HG03097 (cell line): Measurements from ENCODE around the gene ARSB.

Experiments
- ATAC-seq: cut with Tn5 transposase; IDR thresholded peaks from one replicate; pipeline ENCODE4 v1.9.1; 2021; ENCODE audit not compliant: unreplicated experiment, low FRiP score

ARSB gene

GRCh38 chr5:78810098-78810920 is 174.8 kb downstream of the ARSB start:
- ATAC-seq: no peak

- ATAC-seq: no peak
These were observed 175.7 kb downstream of the ARSB start for GRCh38 chr5:78809444-78809843.

GRCh38 chr5:78808818-78809217 is 176.3 kb downstream of the ARSB start:
- ATAC-seq: no peak

- ATAC-seq: no peak
These were observed 176.7 kb downstream of the ARSB start for GRCh38 chr5:78808380-78808779.

GRCh38 chr5:78806544-78806943 is 178.6 kb downstream of the ARSB start:
- ATAC-seq: no peak

- no peak for ATAC-seq
These were observed 179.5 kb downstream of the ARSB start for GRCh38 chr5:78805474-78806124.

GRCh38 chr5:78804995-78805394 is 180.1 kb downstream of the ARSB start:
- no peak for ATAC-seq

GRCh38 chr5:78803941-78804340 is 181.2 kb downstream of the ARSB start:
- ATAC-seq: no peak

- no peak for ATAC-seq
These were observed 181.8 kb downstream of the ARSB start for GRCh38 chr5:78803353-78803752.

GRCh38 chr5:78801413-78801812 is 183.7 kb downstream of the ARSB start:
- ATAC-seq: no peak

- ATAC-seq: no peak
These were observed 185.7 kb downstream of the ARSB start for GRCh38 chr5:78799266-78800017.

GRCh38 chr5:78798673-78799029 is 186.5 kb downstream of the ARSB start:
- no peak for ATAC-seq

GRCh38 chr5:78797936-78798672 is 187.0 kb downstream of the ARSB start:
- ATAC-seq: no peak

GRCh38 chr5:78795757-78796156 is 189.4 kb downstream of the ARSB start:
- no peak for ATAC-seq

- no peak for ATAC-seq
These were observed 190.4 kb downstream of the ARSB start for GRCh38 chr5:78794693-78795215.

- no peak for ATAC-seq
These were observed 191.0 kb downstream of the ARSB start for GRCh38 chr5:78793907-78794662.

- no peak for ATAC-seq
These were observed 192.6 kb downstream of the ARSB start for GRCh38 chr5:78792345-78793055.

- no peak for ATAC-seq
These were observed 193.5 kb downstream of the ARSB start for GRCh38 chr5:78791501-78792100.

GRCh38 chr5:78787783-78788182 is 197.3 kb downstream of the ARSB start:
- no peak for ATAC-seq
